Measurements from ENCODE around the gene SH2D7. TPM values are rescaled to one million over a fixed set of nuclear protein-coding genes. Genes with fewer than 3 reads are reported as not detected.

The SH2D7 gene
- total and polyA plus RNA-seq, 2 experiments from 2014 or later, result 0.31 TPM; not detected in 1

- peaks cover 88% of the 10 kb centered on the region for H3K79me2 ChIP-seq (replicated peaks; ENCODE audit: insufficient read depth)
- peaks cover 67% of the 10 kb centered on the region for H3K4me1 Mint-ChIP-seq
- H3K4me1 ChIP-seq (ENCODE audit: insufficient read depth), result peaks cover 74% of the 10 kb centered on the region
- H3K4me3 Mint-ChIP-seq, result no peak overlapping the region; the same call in 2 of the 3 replicates
- DNase-seq (ENCODE audit: low spot score) (no peak), ATAC-seq (no peak)
- H2AFZ ChIP-seq, result no peak overlapping the region
- H4K20me1 ChIP-seq (replicated peaks; ENCODE audit: insufficient read depth), result peaks cover 6% of the 10 kb centered on the region; the same call in 1 of the 2 replicates
- H3K9me2 ChIP-seq (ENCODE audit: insufficient read depth), result peaks cover 4% of the 10 kb centered on the region; the same call in 1 of the 2 replicates
- H3K36me3 Mint-ChIP-seq (ENCODE audit: low read depth), result no peaks in the 10 kb centered on the region
- no peaks in the 10 kb centered on the region for H3K36me3 ChIP-seq (ENCODE audit: insufficient read depth)
- TF ChIP-seq JUNB (IDR thresholded peaks at IDR 0.05; ENCODE audit: unreplicated experiment) (no peak), REST (IDR thresholded peaks at IDR 0.05; ENCODE audit: unreplicated experiment) (no peak), STAT1 (IDR thresholded peaks at IDR 0.05; ENCODE audit: unreplicated experiment) (no peak), NANOG (IDR thresholded peaks at IDR 0.05; ENCODE audit: borderline replicate concordance) (no peak), ZNF331 (CRISPR knock-in tag; IDR thresholded peaks at IDR 0.05; ENCODE audit: low read depth) (no peak), ZNF462 (CRISPR knock-in tag; IDR thresholded peaks at IDR 0.05) (no peak), ZNF114 (CRISPR knock-in tag; IDR thresholded peaks at IDR 0.05) (no peak), EZH2 (IDR thresholded peaks at IDR 0.05; ENCODE audit: low read depth, unreplicated experiment) (no peak), CREB1 (CRISPR knock-in tag; IDR thresholded peaks at IDR 0.05; ENCODE audit: low read depth) (no peak), EZH2phosphoT487 (IDR thresholded peaks at IDR 0.05; ENCODE audit: unreplicated experiment) (no peak), CTCF (conservative IDR thresholded peaks at IDR 0.05; ENCODE audit: low read depth in 2 of 2) (no peak), POLR2AphosphoS5 (IDR thresholded peaks at IDR 0.05; ENCODE audit: low read depth) (no peak)
- TF ChIP-seq, protein P1, sequence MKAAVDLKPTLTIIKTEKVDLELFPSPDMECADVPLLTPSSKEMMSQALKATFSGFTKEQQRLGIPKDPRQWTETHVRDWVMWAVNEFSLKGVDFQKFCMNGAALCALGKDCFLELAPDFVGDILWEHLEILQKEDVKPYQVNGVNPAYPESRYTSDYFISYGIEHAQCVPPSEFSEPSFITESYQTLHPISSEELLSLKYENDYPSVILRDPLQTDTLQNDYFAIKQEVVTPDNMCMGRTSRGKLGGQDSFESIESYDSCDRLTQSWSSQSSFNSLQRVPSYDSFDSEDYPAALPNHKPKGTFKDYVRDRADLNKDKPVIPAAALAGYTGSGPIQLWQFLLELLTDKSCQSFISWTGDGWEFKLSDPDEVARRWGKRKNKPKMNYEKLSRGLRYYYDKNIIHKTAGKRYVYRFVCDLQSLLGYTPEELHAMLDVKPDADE (IDR thresholded peaks at IDR 0.05), result no peak
- H3K4me2 ChIP-seq, result peak overlapping the region; percentile 52
- peak overlapping the region; percentile 80 for H3K27ac ChIP-seq (ENCODE audit: low read depth)
- H3F3A ChIP-seq (replicated peaks; ENCODE audit: low read depth), result no peaks in the 10 kb centered on the region; the same call in 1 of the 2 replicates
- no peaks in the 10 kb centered on the region for H3K9me3 Mint-ChIP-seq
- H3K27me3 ChIP-seq (ENCODE audit: insufficient read depth), result no peaks in the 10 kb centered on the region
- no peaks in the 10 kb centered on the region for H3K27me3 Mint-ChIP-seq (ENCODE audit: insufficient read depth, low read depth, poor library complexity)
- H3K27ac Mint-ChIP-seq, result no peak overlapping the region
- no peak overlapping the region for H3K4me3 ChIP-seq
Measured at GRCh38 chr15:78069462-78070029, 22.8 kb upstream of the SH2D7 start.
